ENCODE data around the gene TMEM107. TPM values are rescaled to one million over a fixed set of nuclear protein-coding genes. Genes with fewer than 3 reads are reported as not detected.
A peak's percentile ranks its signal among the peaks of the same experiment; 100 is the strongest.

TMEM107 gene
- total and polyA plus RNA-seq, 10 of the 15 experiments (the other 5 are each of a cell fraction or from before 2014, with no cell fraction given), result 7.9 to 38.7 (median 22.9) TPM

DNA sequence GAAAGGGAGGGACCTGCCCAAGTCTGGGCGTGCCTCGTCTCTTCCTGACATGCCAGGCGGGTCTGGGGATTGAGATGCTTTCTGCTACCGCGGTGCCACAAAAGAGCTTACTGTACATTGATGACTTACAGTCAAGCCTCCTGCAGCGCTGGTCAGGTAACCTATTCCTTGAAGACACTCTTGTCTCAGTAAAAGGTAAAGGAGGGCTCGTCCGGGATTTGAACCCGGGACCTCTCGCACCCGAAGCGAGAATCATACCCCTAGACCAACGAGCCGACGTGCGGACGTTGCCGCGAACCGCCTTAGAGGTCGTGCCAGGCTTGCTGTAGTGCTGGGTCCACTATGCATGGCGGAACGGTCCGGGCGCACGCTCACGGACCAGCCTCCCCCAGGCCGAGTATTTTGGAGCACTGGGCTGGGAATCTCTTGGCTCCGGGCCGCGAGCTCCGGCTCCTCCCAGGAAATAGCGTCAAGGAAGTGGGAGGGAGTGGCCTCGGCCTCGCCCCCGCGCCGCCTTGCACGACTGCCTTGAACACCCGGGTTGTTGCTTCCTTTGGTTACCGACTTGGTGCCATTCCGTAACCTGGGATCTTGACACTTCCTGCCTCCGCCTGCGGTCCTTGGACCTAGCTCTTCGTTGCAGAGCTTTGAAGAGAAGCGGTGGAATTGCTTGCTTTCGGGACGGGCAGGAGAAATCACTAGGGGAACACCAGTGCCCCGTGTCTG, 46.6 kb upstream of the TMEM107 start (continued):
- TF ChIP-seq, protein P1, sequence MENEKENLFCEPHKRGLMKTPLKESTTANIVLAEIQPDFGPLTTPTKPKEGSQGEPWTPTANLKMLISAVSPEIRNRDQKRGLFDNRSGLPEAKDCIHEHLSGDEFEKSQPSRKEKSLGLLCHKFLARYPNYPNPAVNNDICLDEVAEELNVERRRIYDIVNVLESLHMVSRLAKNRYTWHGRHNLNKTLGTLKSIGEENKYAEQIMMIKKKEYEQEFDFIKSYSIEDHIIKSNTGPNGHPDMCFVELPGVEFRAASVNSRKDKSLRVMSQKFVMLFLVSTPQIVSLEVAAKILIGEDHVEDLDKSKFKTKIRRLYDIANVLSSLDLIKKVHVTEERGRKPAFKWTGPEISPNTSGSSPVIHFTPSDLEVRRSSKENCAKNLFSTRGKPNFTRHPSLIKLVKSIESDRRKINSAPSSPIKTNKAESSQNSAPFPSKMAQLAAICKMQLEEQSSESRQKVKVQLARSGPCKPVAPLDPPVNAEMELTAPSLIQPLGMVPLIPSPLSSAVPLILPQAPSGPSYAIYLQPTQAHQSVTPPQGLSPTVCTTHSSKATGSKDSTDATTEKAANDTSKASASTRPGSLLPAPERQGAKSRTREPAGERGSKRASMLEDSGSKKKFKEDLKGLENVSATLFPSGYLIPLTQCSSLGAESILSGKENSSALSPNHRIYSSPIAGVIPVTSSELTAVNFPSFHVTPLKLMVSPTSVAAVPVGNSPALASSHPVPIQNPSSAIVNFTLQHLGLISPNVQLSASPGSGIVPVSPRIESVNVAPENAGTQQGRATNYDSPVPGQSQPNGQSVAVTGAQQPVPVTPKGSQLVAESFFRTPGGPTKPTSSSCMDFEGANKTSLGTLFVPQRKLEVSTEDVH (IDR thresholded peaks at IDR 0.05; ENCODE audit: low read depth, partially characterized antibody), result no peak
- TF ChIP-seq, protein P2, sequence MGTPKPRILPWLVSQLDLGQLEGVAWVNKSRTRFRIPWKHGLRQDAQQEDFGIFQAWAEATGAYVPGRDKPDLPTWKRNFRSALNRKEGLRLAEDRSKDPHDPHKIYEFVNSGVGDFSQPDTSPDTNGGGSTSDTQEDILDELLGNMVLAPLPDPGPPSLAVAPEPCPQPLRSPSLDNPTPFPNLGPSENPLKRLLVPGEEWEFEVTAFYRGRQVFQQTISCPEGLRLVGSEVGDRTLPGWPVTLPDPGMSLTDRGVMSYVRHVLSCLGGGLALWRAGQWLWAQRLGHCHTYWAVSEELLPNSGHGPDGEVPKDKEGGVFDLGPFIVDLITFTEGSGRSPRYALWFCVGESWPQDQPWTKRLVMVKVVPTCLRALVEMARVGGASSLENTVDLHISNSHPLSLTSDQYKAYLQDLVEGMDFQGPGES (IDR thresholded peaks at IDR 0.05), result 0 out of 2 replicates have a peak, but pooled peaks have one; percentile 9
- TF ChIP-seq GATAD2B (conservative IDR thresholded peaks at IDR 0.05; ENCODE audit: low read depth), result peak; percentile 42; the same call in 1 of the 2 replicates
- peak; percentile 76 for TF ChIP-seq ASH2L (IDR thresholded peaks at IDR 0.05; ENCODE audit: borderline replicate concordance, low read depth)
- TF ChIP-seq CREM (IDR thresholded peaks at IDR 0.05; ENCODE audit: low read depth), result peak; percentile 72; the same call in 1 of the 2 replicates
- TF ChIP-seq BMI1 (IDR thresholded peaks at IDR 0.05; ENCODE audit: borderline replicate concordance), result no peak
- TF ChIP-seq, protein P3, sequence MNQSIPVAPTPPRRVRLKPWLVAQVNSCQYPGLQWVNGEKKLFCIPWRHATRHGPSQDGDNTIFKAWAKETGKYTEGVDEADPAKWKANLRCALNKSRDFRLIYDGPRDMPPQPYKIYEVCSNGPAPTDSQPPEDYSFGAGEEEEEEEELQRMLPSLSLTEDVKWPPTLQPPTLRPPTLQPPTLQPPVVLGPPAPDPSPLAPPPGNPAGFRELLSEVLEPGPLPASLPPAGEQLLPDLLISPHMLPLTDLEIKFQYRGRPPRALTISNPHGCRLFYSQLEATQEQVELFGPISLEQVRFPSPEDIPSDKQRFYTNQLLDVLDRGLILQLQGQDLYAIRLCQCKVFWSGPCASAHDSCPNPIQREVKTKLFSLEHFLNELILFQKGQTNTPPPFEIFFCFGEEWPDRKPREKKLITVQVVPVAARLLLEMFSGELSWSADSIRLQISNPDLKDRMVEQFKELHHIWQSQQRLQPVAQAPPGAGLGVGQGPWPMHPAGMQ (IDR thresholded peaks at IDR 0.05; ENCODE audit: borderline replicate concordance), result no peak
- peak; percentile 56 for TF ChIP-seq LARP7 (IDR thresholded peaks at IDR 0.05)
- TF ChIP-seq EP300 (IDR thresholded peaks at IDR 0.05; ENCODE audit: borderline replicate concordance in 1 of 2, control insufficient read depth in 1 of 2, low read depth in 2 of 2, low read length in 2 of 2), result peak in 1 of 2 experiments; percentile 12; a peak in 1 of 4 replicates
- TF ChIP-seq, protein P4, sequence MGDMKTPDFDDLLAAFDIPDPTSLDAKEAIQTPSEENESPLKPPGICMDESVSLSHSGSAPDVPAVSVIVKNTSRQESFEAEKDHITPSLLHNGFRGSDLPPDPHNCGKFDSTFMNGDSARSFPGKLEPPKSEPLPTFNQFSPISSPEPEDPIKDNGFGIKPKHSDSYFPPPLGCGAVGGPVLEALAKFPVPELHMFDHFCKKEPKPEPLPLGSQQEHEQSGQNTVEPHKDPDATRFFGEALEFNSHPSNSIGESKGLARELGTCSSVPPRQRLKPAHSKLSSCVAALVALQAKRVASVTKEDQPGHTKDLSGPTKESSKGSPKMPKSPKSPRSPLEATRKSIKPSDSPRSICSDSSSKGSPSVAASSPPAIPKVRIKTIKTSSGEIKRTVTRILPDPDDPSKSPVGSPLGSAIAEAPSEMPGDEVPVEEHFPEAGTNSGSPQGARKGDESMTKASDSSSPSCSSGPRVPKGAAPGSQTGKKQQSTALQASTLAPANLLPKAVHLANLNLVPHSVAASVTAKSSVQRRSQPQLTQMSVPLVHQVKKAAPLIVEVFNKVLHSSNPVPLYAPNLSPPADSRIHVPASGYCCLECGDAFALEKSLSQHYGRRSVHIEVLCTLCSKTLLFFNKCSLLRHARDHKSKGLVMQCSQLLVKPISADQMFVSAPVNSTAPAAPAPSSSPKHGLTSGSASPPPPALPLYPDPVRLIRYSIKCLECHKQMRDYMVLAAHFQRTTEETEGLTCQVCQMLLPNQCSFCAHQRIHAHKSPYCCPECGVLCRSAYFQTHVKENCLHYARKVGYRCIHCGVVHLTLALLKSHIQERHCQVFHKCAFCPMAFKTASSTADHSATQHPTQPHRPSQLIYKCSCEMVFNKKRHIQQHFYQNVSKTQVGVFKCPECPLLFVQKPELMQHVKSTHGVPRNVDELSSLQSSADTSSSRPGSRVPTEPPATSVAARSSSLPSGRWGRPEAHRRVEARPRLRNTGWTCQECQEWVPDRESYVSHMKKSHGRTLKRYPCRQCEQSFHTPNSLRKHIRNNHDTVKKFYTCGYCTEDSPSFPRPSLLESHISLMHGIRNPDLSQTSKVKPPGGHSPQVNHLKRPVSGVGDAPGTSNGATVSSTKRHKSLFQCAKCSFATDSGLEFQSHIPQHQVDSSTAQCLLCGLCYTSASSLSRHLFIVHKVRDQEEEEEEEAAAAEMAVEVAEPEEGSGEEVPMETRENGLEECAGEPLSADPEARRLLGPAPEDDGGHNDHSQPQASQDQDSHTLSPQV (IDR thresholded peaks at IDR 0.05), result no peak
- TF ChIP-seq MXI1 (IDR thresholded peaks at IDR 0.05; ENCODE audit: low read depth, low read length), result peak; percentile 76; the same call in 1 of the 2 replicates
- no peak; the same call in 1 of the 2 replicates for TF ChIP-seq HDAC2 (IDR thresholded peaks at IDR 0.05)
- TF ChIP-seq SUZ12 (IDR thresholded peaks at IDR 0.05; ENCODE audit: unreplicated experiment), result no peak
- TF ChIP-seq IRF4 (IDR thresholded peaks at IDR 0.05; ENCODE audit: low read depth, low read length), result no peak
- TF ChIP-seq, protein P5, sequence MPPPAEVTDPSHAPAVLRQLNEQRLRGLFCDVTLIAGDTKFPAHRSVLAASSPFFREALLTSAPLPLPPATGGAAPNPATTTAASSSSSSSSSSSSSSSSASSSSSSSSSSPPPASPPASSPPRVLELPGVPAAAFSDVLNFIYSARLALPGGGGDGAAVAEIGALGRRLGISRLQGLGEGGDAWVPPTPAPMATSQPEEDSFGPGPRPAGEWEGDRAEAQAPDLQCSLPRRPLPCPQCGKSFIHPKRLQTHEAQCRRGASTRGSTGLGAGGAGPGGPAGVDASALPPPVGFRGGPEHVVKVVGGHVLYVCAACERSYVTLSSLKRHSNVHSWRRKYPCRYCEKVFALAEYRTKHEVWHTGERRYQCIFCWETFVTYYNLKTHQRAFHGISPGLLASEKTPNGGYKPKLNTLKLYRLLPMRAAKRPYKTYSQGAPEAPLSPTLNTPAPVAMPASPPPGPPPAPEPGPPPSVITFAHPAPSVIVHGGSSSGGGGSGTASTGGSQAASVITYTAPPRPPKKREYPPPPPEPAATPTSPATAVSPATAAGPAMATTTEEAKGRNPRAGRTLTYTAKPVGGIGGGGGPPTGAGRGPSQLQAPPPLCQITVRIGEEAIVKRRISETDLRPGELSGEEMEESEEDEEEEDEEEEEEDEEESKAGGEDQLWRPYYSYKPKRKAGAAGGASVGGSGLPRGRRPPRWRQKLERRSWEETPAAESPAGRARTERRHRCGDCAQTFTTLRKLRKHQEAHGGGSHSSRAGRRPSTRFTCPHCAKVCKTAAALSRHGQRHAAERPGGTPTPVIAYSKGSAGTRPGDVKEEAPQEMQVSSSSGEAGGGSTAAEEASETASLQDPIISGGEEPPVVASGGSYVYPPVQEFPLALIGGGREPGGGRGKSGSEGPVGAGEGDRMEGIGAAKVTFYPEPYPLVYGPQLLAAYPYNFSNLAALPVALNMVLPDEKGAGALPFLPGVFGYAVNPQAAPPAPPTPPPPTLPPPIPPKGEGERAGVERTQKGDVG (CRISPR knock-in tag; IDR thresholded peaks at IDR 0.05), result no peak
- no peak; the same call in 1 of the 2 replicates for TF ChIP-seq RUNX3 (IDR thresholded peaks at IDR 0.05; ENCODE audit: low read length)
